Measurements from ENCODE around the gene LCE3C.
"Not testable (repeated sequence)": the region's sequence is repeated elsewhere in the genome, so short reads cannot be mapped to it uniquely, and the experiment has no call there.

Gene LCE3C, protein sequence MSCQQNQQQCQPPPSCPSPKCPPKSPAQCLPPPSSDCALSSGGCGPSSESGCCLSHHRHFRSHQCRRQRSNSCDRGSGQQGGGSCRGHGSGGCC

GRCh38 chr1:152599934-152600333, at the start of gene LCE3C:
Gene LCE3C, plus strand, starts transcription at chr1:152600234. Its CDS starts 498 bp downstream, at chr1:152600732.
- no peak for DNase-seq (ENCODE audit: low read depth)

DNA sequence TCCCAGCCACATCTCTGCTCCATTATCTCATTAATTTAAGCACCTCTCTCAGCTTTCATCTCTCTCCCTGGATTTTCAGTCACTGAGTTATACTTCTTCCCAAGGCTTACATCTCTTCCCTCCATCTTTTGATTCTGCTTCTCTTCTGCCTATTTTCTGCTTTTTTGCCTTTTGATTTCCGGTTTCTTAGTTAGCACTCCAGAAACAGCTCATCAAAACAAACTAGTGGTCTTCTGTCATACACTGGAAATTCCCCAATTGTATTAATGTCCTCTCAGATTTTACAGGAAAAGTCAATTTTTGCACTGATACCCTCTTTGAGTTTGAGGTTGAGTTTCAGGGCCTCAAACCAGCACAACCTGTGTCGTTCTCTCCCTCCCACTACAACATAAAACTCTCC, 34.9 kb upstream of the LCE3C start:
- no peak for DNase-seq (ENCODE audit: low read depth)

DNA sequence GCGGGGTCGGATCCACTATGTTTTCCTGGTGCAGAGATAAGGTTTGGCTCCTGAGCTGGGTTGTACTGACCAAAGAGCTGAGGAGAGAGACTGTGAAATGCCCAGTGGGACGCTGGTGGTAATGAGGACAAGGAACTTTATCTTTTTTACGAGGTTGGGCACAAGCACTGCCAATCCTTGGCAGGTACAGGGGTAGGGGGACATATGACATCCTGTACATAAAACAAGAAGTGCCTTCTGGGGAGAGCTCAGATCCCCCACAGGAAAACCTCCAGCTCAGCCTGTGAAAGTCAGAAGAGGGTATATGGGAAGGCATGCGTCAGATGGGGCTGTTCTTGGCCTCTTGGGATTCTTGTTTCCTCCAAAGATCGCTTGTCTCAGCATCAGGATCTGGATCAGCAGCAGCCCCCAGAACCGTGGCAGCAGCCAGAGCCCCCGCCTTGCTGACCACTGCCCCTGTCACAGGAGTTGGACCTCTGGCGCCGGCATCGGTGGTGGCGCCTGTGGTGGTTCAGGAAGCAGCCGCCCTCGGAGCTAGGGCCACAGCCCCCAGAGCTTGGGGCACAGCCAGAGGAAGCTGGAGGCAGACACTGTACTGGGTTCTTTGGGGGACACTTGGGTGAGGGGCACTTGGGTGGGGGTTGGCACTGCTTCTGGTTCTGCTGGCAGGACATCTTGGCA, 34.4 kb upstream of the LCE3C start:
- no peak for DNase-seq (ENCODE audit: low read depth)

DNA sequence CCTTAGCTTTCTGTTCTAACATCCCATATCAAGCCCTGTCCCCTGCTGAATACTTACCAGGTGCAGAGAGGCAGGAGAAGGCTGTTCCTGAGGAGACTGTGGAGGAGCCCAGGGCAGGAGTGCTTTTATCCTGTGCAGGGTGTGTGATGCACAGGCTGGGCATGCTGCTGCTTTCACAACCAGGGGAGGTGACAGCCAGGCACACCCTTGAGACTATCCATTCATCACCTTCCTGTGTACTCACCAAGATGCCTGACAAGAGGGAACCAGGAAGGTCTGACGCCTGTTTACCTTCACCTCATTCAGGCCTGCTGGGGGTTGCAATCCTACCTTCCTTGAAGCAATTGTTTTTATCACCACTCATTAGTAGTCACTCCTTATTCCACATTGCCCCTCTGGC, 33.4 kb upstream of the LCE3C start, which contains the start of gene LCE3E:
TSS of gene LCE3E (minus strand) at position 100 of the 400 bp plus-strand sequence. CDS start 572 bp downstream, outside the sequence.
- DNase-seq (ENCODE audit: low read depth): no peak

GRCh38 chr1:152577168-152577567, 22.9 kb upstream of the LCE3C start:
- no peak for DNase-seq (ENCODE audit: low read depth)

DNA sequence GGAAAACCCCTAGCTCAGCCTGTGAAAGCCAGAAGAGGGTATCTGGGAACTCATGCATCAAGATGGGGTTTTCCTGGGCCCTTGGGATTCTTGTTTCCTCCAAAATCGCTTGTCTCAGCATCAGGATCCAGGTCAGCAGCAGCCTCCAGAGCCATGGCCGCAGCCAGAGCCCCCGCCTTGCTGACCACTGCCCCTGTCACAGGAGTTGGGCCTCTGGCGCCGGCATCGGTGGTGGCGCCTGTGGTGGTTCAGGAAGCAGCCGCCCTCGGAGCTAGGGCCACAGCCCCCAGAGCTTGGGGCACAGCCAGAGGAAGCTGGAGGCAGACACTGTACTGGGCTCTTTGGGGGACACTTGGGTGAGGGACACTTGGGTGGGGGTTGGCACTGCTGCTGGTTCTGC, 20.5 kb upstream of the LCE3C start:
- DNase-seq (ENCODE audit: low read depth): not testable (repeated sequence)

- no peak for DNase-seq (ENCODE audit: low read depth)
These were observed 19.6 kb upstream of the LCE3C start, which contains the start of gene LCE3D for GRCh38 chr1:152580433-152580832. Gene LCE3D, minus strand, starts transcription at chr1:152580516. Its CDS starts 580 bp downstream, at chr1:152579936.

DNA sequence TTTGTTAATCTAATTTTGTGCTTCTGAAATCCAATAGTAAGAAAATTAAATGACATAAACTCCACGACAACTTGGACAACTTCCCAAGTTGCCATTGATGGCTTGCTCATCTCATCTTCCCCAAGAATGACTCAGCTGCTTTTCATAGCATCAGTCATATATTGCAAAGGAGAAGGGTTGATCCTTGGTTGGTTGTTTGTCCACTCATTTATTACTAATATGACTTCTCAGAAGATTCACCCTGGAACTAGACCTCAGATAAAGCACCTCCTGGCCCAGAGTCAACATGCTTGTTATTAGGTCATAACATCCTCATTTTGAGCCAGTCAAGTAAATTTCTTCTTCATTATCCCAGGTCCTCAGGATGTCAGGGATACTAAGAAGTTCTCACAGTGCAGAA, 17.4 kb upstream of the LCE3C start:
- no peak for DNase-seq (ENCODE audit: low read depth)

DNA sequence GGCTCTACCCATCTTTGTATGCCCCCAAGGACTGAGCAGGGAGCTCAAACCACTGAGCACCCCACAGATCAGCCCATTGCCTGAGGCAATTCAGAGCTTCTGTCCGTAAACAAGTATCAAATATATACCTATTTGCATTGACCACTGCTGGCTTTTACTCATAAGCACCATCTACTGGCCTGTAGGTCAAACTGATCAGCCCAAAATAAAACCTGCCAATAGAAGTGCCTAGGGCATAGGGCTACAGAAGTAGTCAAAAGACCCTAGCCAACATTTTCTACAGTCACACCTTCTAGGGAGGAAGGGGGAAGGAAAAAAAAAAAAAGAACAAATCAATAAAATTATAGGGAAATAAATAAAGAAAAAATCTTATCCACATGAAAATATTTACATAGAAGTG, 14.4 kb upstream of the LCE3C start:
- no peak for DNase-seq (ENCODE audit: low read depth)

DNA sequence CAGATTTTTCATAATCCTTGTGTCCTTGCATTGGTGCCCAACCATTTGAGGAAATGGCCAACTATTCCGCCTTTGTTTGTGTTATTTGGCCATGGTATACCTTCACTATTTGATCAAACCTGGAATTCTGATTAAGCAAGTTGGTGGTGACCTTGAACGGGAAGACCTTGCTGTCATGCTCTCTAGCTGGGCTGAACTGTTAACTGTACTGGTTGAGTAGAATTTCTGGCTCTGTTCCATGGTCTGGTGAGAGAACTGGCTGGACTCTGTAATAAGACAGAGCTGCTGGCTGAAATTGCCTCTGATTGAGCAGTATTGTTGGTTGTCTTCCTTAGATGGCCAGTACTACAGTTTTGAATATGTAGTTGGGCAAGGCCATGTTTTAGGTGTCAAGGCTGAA, 3.0 kb upstream of the LCE3C start:
- no peak for DNase-seq (ENCODE audit: low read depth)

- DNase-seq (ENCODE audit: low read depth): no peak
These were observed 13.5 kb downstream of the LCE3C start, which contains the start of gene LCE3B for GRCh38 chr1:152613511-152613910. Gene LCE3B, plus strand, starts transcription at chr1:152613811. Its CDS starts 0 bp downstream, at chr1:152613811.

DNA sequence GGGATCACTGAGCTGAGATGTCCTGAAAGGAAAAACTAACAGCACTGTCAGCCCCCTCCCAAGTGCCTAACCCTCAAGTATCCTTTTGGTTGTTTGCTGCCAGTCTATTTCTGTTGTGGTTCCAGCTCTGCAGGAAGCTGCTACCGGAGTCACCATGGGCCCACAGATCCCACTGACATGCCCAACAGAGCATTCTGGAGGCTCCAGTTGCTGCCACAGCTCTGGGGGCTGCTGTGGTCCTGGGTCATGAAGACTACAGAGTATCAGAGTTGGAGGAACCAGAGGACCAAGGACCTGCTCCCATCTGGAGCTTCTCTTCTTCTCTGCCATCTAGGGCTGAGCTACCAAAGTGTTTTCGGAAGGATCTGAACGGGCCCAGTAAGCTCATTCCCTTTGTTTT, 22.0 kb downstream of the LCE3C start:
- no peak for DNase-seq (ENCODE audit: low read depth)

DNA sequence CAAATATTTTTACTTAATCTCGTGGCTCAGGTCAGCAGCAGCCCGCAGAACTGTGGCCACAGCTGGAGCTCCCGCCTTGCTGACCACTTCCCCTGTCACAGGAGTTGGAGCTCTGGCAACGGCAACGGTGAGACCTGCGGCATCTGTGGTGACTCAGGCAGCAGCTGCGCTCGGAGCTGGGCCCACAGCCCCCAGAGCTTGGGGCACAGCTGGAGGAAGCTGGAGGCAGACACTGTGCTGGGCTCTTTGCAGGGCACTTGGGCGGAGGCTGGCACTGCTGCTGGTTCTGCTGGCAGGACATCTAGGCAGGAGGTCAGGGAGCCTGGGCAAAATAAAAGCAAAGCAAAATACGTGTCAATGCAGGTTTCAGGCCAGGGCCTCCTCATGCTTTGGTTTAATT, 22.8 kb downstream of the LCE3C start, which contains the start of gene LCE3A:
TSS of gene LCE3A (minus strand) at position 301 of the 400 bp plus-strand sequence. CDS start at position 301, 0 bp downstream.
- no peak for DNase-seq (ENCODE audit: low read depth)

GRCh38 chr1:152623203-152623844, 23.3 kb downstream of the LCE3C start:
- DNase-seq (ENCODE audit: low read depth): no peak

GRCh38 chr1:152626744-152627143, 26.7 kb downstream of the LCE3C start:
- DNase-seq (ENCODE audit: low read depth): no peak

GRCh38 chr1:152630596-152630995, 30.6 kb downstream of the LCE3C start:
- DNase-seq (ENCODE audit: low read depth): no peak

GRCh38 chr1:152640351-152640750, 40.3 kb downstream of the LCE3C start:
- DNase-seq (ENCODE audit: low read depth): no peak

GRCh38 chr1:152643945-152644344, 43.9 kb downstream of the LCE3C start:
- DNase-seq (ENCODE audit: low read depth): no peak

- no peak for DNase-seq (ENCODE audit: low read depth)
These were observed 45.1 kb downstream of the LCE3C start for GRCh38 chr1:152645146-152645545.

- DNase-seq (ENCODE audit: low read depth): no peak
These were observed 46.6 kb downstream of the LCE3C start for GRCh38 chr1:152646656-152647055.
